Ishikawa (cell line): ENCODE data around the gene ZMAT3.

Source experiments
- CEBPB ChIP-seq: IDR thresholded peaks from 2 replicates; pipeline ENCODE4 v1.6.1; 2012
- CREB1 ChIP-seq: IDR thresholded peaks from 2 replicates; pipeline ENCODE4 v1.6.1; 2012; ENCODE audit warnings: low read depth
- EGR1 ChIP-seq: IDR thresholded peaks from 2 replicates; pipeline ENCODE4 v1.6.1; 2012
- EP300 ChIP-seq: IDR thresholded peaks from 2 replicates; pipeline ENCODE4 v1.6.1; 2012; ENCODE audit warnings: borderline replicate concordance
- FOXM1 ChIP-seq: IDR thresholded peaks from 2 replicates; pipeline ENCODE4 v1.6.1; 2012; ENCODE audit warnings: low read depth, borderline replicate concordance
- MAX ChIP-seq: IDR thresholded peaks from 2 replicates; pipeline ENCODE4 v1.6.1; 2012
- NFIC ChIP-seq: IDR thresholded peaks from 2 replicates; pipeline ENCODE4 v1.6.1; 2012
- RAD21 ChIP-seq: IDR thresholded peaks from 2 replicates; pipeline ENCODE4 v1.6.1; 2012; ENCODE audit warnings: low read depth
- REST ChIP-seq: IDR thresholded peaks from 2 replicates; pipeline ENCODE4 v1.6.1; 2012; ENCODE audit warnings: low read depth, mild to moderate bottlenecking
- TAF1 ChIP-seq: IDR thresholded peaks from 2 replicates; pipeline ENCODE4 v1.6.1; 2012; ENCODE audit warnings: low read depth, mild to moderate bottlenecking
- TCF12 ChIP-seq: IDR thresholded peaks from 2 replicates; pipeline ENCODE4 v1.6.1; 2012; ENCODE audit warnings: low read depth
- TEAD4 ChIP-seq: IDR thresholded peaks from 2 replicates; pipeline ENCODE4 v1.6.1; 2012
- USF1 ChIP-seq: IDR thresholded peaks from 2 replicates; pipeline ENCODE4 v1.6.1; 2012
- YY1 ChIP-seq: IDR thresholded peaks from 2 replicates; pipeline ENCODE4 v1.6.1; 2012; ENCODE audit warnings: low read depth
- ZBTB7A ChIP-seq: IDR thresholded peaks from 2 replicates; pipeline ENCODE4 v1.6.1; 2012; ENCODE audit warnings: low read depth

Gene ZMAT3

GRCh38 chr3:179028408-179028807 lies 43.2 kb downstream of the ZMAT3 start:
- TF ChIP-seq EP300: no peak
- no peak for TF ChIP-seq REST
- no peak for TF ChIP-seq TEAD4
- TF ChIP-seq TCF12: no peak

GRCh38 chr3:179027326-179027900 lies 44.2 kb downstream of the ZMAT3 start:
- TF ChIP-seq USF1 (no peak), CEBPB (no peak), RAD21 (no peak), NFIC (no peak), YY1 (no peak), TAF1 (no peak), MAX (no peak), TCF12 (no peak), TEAD4 (no peak), FOXM1 (no peak), ZBTB7A (no peak), REST (no peak), CREB1 (no peak), EGR1 (no peak), EP300 (no peak)

- no peak for TF ChIP-seq TCF12
- no peak for TF ChIP-seq MAX
- no peak for TF ChIP-seq USF1
- TF ChIP-seq EGR1: no peak
- TF ChIP-seq RAD21: no peak
- TF ChIP-seq CEBPB: no peak
- TF ChIP-seq CREB1: no peak
- TF ChIP-seq FOXM1: no peak
- TF ChIP-seq ZBTB7A: no peak
- no peak for TF ChIP-seq NFIC
- TF ChIP-seq YY1: no peak
- TF ChIP-seq EP300: no peak
- TF ChIP-seq TAF1: no peak
- no peak for TF ChIP-seq REST
- no peak for TF ChIP-seq TEAD4
Observed at GRCh38 chr3:179026636-179027035, 45.0 kb downstream of the ZMAT3 start.

GRCh38 chr3:179021119-179021903 lies 50.3 kb downstream of the ZMAT3 start:
- TF ChIP-seq ZBTB7A (no peak), EP300 (no peak), RAD21 (no peak), TEAD4 (no peak), MAX (no peak), TCF12 (no peak), YY1 (no peak), TAF1 (no peak), FOXM1 (no peak), CEBPB (no peak), NFIC (no peak), CREB1 (no peak), USF1 (no peak), REST (no peak), EGR1 (no peak)
